NCI-H526 (cell line): ENCODE data around the gene PLCH1.

Experiments used
- DNase-seq, 2 experiments: peaks; one replicate each; lab custom pipeline; 2025; lab: John Stamatoyannopoulos, UW

Gene PLCH1

DNA sequence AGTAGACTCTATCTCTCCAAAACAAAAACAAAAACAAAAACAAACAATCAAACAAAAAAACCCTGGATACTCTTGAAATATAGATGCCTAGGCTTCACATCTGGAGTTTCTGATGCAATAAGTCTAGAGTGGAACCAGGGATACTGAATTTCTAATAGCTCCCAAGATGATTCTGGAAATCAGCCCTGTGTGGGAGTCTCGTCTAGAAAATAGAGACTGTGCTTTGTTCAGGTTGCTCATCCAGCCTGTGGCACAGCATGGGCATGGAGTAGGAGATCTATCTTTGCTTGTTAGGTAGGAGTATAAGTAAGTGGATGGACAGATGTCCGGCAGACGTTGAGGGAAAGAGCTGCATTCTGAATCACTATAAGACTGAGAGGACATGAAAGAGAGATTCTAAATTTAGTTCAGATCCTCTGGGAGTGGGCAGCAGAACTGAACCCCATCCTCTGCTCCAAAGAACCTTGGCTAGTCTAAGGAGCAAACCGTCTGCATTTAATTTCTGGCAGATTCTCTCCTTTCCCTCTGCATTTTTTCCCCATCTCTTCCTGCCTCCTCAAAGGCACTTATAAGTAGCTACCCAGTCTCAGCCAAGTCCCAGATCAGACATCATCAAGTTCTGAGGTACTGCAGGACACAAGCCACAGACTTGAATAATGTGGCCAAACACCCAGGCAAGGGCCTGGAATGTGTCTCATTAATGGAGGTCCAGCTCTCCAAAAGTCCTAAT is 358.8 kb downstream of the PLCH1 start:
- no peak for DNase-seq

DNA sequence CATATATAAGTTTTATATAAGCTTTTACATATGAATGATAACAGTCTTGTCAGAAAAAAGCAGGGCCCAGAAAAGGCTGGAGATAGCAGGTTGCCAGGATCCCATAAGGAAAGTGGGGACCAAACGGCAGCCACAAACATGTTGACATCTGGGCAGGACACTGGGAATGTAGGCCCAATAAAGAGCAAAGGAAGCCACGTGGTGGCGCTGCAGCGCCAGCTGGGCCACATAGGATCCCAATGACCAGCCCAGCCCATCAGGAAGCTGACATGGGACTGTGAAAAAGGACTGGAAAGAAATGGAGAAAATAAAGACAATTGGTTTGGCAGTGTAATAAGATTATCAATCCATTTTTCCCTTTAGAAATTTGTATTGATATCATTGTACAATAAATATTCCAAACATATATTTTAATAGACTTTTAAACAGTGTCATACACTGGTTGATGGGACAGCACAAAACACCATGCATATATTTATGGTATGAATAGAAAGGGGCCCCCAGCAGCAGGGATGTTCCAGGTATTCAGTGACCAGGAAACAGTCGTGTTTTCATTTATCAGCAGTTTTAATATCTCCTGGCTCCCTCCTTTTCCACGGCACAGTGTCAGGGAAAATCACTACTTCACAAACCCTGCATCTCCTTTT is 362.4 kb downstream of the PLCH1 start:
- peak; percentile 36 to 90 for DNase-seq

DNA sequence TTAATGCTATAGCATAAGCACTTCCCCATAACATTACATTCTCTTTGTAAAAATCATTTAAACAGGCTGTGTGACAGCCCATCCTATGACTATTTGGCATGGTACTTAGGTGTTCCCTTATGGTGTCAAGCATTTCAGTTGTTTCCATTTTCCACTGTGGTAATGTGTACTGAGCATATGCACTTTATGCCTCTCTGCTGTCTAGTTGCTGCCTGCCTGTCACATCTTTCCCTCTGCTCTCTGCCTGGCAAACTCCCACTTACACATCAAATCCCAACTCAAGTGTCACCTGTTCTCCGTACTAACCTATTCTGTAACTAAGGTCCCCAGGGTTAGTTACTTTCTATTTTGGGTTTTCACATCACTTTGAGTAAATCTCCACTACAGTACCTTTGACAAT is 367.0 kb downstream of the PLCH1 start:
- no peak for DNase-seq

DNA sequence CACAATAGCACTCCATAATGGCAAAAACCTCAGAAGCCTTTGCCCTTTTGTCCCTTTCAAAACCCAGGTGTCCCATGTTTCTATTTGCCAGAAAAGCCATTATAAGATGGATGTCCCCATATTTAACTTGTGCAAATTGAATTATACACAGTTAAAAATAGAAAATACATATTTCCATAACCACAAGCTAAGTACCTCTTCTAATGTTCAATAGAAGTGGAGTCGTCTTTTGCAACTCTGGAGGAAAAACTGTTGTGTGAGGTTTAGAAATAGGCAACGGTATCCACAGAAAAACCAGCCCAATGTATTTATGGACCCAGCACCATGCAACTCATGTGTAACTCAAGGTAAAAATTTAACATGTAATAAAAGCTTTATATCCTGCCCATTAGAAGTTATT is 367.8 kb downstream of the PLCH1 start:
- DNase-seq: no peak

DNA sequence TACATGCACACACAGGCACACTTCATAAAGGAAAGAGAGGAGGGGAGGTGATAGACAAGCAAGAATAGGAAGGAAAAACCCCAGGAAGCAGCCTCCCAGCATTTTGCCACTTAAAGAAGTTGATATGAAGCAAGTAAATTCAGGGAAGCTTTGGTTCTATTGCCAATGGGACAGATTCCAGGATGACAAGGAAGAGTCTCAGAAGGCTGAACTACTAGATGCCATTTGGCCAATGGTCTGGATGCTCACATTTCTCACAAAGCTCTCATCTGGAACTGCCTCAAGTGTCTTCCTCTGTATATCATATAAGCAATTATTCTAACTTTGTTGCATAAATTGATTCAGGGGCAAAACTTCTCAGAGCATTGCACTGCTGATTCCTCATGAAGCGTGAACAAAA is 372.6 kb downstream of the PLCH1 start:
- DNase-seq: no peak

DNA sequence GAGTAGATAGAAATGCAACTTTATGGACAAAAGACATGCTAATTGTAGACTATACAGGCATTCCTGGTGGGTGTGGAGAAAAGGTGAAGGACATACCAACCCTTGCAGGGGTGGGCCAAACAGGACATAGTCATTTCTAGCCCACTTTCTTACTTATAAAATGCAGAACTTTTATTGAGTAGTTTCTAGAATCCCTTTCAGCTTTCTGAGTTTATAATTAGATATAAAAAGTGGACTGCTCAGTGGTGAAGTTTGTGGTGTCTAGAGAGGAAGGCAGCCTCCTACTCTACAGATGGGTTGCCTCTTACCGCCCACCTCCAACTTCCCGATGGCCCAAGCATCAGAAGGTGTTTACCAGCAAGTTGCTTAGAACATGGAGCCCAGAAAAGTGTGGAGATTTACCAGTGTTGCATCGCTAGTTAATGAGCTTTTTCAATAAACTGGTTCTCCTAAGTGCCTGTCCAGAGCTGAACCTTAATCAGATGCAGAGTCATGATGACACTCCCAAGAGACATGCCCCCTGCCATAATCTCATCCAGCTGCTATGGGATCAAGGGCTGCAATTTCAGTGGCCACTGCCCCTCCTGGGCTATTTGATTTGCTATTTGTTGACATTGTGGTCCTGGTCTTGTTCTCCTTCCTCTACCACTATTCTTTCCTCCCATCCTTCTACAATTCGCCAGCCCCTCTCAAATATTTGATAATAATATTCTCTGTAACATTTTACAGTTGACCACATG is 373.9 kb downstream of the PLCH1 start:
- DNase-seq: no peak

DNA sequence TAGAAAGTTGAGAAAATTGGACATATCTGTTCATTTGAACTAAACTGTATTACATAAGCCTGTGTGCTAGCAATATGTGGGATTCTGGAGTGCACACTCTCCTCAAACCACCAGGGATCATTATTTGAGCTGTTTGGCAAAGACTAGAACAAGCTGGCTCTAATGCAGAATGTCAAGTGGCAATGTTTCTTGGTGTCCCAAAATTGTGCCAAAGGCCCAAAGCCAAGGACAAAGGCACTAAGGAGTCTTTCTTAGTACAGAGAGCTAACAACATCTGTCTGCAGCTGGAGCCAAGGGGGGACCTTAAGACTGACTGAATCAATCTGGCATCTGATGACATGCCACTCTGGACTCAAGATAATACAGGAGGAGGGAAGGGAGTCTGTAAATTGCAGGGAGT is 374.7 kb downstream of the PLCH1 start:
- no peak for DNase-seq

DNA sequence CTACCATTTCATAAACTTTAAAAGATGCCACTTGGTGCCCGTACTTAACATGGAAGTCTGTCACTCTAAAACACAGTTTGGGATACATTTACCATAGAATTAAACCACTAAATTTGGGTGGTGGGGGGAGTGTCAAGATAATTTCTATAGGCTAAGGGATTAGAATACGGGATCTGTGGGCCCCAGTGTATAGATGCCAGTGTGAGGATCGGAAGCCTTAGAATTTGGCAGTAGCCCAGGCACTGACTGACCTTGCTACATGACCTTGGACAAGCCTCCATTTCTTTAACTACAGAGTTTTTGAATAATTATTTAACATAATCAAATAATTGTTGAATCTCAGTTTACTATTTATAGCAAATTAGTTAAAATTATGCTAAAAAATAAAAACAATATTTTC is 375.1 kb downstream of the PLCH1 start:
- no peak for DNase-seq

DNA sequence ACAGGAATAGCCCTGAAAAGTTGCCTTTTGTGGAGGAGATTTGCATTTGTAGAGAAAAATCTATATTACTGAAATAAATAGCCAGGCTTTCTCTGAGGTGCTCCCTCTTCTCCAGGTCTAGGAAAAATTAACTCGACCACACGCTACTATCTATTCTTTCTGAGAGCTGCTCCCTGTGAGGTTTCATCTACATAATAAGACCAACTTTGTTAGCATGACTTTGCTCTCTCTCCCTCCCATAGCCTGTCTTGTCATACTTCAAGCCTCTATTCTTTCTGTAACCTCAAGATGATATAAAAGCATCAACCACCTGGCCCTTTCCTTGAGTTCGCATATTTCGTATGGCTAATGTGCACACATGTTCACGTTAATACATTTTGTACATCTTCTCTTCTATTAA is 375.6 kb downstream of the PLCH1 start:
- DNase-seq: no peak

DNA sequence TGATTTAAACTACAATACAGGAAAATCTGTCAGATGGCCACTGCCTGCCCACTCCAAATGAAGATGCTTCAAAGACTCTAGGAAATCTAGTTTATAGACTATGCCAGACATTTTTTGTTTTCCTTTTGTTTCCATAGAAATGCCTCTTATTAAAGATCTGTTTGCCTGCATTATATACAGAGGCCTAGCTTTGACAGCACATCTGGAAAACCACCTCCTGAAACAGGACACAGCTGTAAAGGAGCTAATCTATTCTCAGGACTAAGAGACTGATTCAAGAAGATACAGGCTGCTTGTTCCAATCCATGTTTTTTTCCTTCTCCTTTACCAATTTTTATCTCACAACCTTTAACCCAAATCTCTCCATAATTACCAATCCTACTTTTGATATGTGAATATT is 376.1 kb downstream of the PLCH1 start:
- DNase-seq: no peak

DNA sequence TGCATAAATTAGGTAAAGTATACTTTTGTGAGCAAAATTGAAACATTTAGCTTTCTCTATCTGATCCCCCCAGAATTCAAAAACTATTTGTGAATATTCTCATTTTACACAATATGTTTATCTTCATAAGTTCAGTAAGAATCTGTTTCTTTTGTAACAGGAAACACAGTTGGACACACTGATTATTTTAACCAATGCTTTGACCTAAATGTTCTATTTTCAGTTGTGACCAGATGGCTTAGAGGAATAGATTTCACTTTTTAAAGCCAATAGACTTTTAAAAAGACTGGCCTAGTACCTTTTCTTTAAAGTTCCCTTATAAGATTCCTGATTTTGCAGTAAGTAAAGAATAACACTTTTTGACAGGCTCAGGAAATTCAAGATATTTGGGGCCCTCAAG is 377.4 kb downstream of the PLCH1 start:
- DNase-seq: no peak

DNA sequence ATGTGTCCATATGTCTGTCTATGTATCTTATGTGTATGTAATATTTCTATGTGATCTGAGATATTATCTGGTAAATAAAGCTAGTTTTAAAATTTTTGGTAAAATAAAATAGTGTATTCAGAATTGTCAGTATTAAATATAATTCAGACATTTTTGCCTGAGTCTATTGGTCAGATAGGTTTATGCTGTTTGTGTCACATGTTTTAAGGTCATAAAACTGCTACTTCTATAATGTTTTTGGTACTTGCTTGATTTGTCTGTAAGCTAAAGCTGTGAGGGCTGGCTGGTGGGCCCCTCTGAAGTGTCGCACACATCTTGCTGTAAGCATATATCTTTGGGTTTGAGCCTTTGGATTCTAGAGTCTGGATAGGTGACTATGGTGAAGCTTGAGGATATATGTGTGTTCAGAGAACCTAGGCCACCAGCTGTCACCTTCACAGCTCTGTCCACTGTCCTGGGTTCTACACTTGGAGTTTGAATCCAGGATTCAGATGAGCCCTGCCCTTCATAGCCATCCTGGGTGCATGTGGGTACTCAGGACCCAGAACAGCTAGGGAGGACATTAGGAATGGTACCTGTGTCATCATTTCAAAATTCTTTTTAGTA is 379.6 kb downstream of the PLCH1 start:
- no peak for DNase-seq

DNA sequence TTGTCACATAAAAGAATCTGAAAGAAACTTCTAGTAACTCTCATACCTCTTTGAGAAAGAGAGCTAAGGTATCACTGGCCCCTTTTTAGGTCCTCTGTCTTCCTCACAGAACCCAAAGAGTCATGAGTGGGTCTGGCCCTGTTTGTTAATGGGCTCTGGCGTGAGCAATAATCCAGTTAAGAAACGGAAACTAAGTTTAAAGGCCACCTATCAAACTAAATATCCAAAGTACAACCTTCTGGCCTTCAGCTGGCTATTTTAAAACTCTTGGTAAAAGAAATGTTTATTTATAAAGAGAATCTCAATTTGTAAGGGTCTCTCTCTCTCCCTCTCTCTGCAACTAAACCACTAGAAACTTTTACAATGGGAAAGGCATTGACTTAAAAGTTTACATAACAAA is 380.4 kb downstream of the PLCH1 start:
- no peak for DNase-seq

DNA sequence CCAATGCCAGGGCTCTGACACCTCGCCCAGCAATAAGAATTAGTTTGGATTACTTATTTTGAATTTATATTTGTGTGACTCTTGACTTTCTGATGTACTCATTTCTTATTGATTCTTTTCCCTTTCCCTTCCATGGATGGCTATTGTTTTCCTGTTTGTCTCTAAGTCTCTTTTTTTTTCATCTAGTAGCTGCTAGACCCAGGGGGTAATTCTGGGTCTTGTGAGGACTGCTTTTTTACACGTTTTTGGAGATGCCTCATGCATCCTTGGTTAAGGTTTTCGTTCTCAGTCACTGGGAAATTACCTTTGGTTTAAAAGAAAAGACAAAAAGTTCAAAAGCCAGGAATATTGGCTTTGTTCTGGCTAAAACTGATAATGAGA is 381.2 kb downstream of the PLCH1 start:
- DNase-seq: no peak

DNA sequence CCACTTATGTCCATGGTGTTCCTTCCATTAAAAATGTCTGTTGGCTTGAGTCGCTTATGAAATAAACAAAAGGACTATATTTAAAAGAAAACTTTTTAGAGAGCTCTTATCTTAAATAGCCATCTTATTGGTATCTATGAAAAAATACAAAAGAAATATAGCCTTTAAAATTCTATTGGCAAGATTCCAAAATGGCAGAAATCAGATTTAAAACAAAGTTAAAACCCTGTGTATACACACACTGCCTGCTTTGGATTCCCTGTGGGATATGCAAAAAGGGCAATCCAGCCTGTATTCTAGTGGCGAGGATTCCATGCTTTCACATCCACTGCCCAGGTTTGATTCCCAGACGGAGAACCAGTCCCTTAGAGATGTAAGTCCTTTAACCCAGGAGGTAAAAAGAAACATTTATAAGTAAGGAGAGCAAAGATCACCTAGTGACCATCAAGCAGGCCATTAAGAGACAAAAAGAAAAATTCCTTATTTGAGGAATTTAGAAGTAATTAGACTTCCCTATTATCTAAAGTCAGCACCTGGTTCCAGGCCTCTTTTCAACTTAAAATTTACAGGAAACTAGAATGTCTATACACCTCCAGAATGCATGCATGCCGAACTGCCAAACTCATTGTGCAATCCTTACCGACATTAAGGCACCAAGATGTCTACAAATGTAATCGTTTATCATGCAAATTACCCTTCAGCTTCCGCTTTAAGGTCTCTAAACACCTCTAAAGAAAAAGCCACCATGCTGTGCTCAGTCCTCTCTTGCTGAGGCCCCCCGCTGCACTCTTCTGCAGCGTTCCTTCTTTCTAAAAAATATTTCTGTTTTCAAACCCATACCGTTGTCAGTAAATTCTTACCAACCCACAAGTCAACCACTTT is 381.8 kb downstream of the PLCH1 start:
- peak in 1 of 2 experiments; percentile 39 for DNase-seq

DNA sequence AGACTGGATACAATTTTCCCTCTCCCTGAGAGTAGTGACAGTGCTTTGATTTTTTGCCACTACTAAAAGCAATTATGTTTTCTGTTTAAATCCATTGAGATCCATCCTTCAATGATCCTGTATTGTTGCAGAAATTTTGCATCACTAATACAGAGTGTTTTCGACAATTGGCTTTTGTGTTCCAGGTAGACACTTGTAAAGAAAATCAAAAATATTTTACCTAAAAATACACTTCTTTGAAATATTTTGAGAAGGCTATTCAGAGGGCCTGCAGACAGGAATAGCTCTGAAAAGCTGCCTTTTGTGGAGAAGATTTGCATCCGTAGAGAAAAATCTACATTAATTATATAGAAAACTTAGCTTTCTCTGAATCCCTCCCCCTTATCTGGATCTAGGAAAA is 384.6 kb downstream of the PLCH1 start:
- DNase-seq: no peak

DNA sequence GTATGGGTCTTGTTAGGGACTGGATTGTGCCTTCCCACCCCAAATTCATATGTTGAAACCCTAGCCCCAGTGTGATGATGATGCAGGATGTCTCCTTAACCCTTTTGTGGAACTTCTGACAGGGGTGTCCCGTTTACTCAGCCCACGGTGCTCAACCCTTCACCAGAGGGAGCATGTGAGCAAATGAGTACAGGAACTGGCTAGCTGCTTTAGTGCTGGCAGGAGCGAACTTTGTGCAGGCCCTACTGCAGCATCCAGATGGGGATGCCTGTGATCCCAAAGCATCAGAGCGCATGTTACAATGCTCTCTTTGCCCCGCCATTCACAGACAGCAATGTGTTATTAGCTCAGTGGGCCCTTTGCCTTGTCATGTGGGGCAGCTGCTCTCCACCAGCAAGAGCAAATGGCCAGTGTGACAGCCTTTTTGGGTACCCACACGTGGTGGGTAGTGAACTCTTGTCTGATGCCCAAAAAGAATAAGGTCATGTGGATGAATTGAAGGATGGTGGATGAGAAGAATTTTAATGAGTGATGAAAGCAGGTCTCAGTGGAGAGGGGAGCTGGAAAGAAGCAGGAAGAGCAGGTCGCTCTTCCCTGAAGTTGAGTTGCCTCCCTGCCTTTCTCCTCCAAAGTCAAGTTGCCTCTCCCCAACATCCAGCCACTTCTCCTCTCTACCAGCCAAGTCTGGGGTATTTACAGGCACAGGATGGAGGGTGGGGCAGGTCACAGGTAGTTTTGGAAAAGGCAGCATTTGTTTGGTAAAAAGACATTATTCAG is 388.1 kb downstream of the PLCH1 start:
- DNase-seq: peak; percentile 16 to 38

DNA sequence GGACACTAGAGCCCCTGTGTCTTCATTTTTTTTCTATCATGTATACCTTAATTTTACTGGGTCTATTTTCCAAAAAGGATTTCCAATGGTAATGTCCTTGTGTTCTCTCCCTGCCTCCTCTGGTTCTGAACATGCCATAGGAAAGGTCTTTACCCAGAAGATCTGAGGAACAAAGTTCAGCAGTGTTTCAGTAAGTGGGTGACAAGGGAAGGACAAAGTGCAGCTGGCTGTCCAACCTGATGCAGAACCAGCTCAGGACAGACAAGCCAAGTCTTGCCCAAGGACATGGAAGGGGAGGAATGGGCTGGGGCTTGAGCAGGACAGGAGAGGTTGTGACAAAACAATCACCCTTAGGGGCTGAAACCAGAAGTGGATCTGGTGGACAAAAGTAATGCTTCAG is 390.2 kb downstream of the PLCH1 start:
- no peak for DNase-seq

DNA sequence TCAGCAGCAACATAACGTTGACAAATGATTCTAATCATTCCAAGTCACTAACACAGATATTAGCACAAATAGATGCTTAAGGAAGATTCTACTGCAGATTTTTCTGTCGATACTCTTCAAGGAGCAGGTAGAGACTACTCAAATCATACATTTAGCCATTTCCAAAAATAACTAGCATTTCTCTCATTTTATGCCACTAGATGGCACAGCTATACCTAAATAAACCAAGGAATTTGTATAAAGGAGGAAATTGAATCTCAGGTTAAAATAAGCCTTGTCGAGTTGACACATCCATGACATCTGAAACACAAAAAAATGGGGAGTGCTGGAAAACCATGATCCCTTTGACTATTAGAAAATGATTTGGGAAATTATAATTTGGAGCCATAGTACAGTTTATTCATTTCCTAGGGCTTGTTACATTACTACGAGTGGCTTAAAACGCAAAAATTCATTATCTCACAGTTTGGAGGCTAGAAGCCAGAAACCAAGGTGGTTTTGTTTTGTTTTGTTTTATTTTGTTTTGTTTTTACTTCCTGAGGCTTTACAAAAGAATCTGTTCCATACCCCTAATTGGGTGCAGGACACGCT is 391.9 kb downstream of the PLCH1 start:
- peak; percentile 16 to 69 for DNase-seq

DNA sequence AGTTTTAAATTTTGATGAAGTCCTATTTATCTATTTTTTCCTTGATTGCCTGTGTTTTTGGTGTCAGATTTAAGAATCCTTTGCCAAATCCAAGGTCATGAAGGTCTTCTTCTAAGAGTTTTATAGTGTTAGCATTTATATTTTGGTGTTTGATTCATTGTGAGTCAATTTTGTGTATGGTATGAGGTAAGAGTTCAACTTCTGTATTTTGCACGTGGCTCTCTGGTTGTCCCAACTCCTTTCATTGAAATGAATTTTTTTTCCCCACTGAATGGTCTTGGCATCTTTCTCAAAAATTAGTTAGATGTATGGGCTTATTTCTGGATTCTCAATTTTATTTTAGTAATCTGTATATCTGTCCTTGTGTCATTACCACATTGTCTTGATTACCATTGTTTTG is 394.3 kb downstream of the PLCH1 start:
- no peak for DNase-seq

DNA sequence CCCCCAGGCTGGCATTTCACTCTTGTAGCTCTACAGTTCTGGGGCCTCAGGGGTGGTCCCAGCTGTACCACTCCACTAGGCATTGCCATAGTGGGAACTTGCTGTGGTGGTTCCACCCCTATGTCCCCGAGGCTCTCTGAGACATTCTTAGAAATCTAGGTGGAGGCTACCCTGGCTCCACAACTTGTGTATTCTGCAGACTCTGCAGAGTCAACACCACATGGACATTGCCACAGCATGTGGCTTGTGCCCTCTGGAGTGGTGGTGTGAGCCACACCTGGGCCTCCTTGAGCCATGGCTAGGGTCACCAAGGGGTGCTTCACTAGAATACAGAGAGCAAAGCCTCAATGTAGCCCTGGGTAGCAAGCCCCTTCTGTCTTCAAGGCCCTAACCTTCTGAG is 397.0 kb downstream of the PLCH1 start:
- DNase-seq: no peak
